ENCODE data around the gene IKZF2. TPM values are rescaled to one million over a fixed set of nuclear protein-coding genes. Genes with fewer than 3 reads are reported as not detected.
A peak's percentile ranks its signal among the peaks of the same experiment; 100 is the strongest.

The IKZF2 gene
- polyA plus RNA-seq, 1 donor (not counting 4 experiments of a cell fraction or from before 2014, with no cell fraction given): 8.2 TPM

DNA sequence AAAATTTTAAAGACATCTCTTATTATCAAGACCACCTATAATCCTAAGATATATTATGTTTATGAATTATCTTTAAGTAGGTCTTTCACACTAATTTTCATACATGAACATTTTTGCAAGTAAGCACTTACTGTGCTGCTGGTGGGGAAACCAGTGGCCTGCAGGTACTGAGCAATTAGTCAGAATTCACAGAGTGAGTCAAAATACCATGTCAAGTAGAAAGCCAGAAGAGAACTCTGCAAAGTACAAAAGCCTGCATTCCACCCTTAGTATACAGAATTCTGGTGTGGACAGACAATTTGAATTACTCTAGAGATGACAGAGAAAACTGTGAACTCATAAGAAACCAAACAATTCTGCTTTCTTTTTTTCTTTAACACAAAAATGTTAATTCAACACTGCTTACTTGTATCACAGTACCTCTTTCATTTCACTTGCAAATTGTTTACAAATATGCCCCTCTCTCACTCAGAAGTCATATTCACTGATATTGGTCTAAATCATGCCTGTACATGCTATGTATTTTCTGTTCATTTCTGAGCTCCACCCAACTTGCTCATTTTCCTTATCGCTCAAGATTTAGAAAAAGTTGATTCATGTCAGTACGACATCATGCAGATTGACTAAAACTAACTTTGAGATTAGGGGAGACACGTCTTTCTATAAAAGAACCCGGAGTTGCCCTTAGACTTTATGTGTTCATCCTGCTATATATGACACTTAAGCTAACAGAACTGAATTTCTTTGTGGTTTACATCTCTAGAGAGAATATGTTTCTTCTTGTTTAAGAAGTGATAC lies 182.9 kb downstream of the IKZF2 start:
- Histone ChIP-seq H3K27ac (ENCODE audit: control insufficient read depth, insufficient read depth, low read length) (peak overlapping the region; percentile 84), H4K20me1 (ENCODE audit: control insufficient read depth, extremely low read depth, insufficient read depth, low read length) (no peaks in the 10 kb centered on the region), H3K4me1 (ENCODE audit: control insufficient read depth, extremely low read depth, insufficient read depth, low read length) (peaks cover 34% of the 10 kb centered on the region), H2AFZ (ENCODE audit: control insufficient read depth, low read length) (peak overlapping the region; percentile 14), H3K36me3 (ENCODE audit: control insufficient read depth in 2 of 2, extremely low read depth in 1 of 2, insufficient read depth in 2 of 2, low read length in 2 of 2) (no peaks in the 10 kb centered on the region), H3K79me2 (ENCODE audit: control insufficient read depth, insufficient read depth, low read length) (no peaks in the 10 kb centered on the region), H3K9me1 (ENCODE audit: control insufficient read depth, extremely low read depth, insufficient read depth, low read length) (no peaks in the 10 kb centered on the region), H3K4me2 (ENCODE audit: control insufficient read depth, extremely low read depth, insufficient read depth, low read depth, low read length) (peak overlapping the region; percentile 81), H3K27me3 (ENCODE audit: control insufficient read depth, extremely low read depth, insufficient read depth, low read length) (no peaks in the 10 kb centered on the region), H3K9ac (ENCODE audit: control insufficient read depth, extremely low read depth, insufficient read depth, low read length) (peak overlapping the region; percentile 69), H3K9me3 (ENCODE audit: control insufficient read depth, low read depth, low read length) (no peaks in the 10 kb centered on the region), H3K4me3 (ENCODE audit: control insufficient read depth in 2 of 3, extremely low read depth in 1 of 3, insufficient read depth in 2 of 3, low read depth in 1 of 3, low read length in 3 of 3) (peak overlapping the region in 2 of 3 experiments; percentile 21 to 41)
- peak; percentile 85 for FAIRE-seq
- no peak for TF ChIP-seq CTCF (optimal IDR thresholded peaks at IDR 0.05 in 1 of 3, IDR thresholded peaks at IDR 0.05 in 1 of 3, conservative IDR thresholded peaks at IDR 0.05 in 1 of 3; ENCODE audit: extremely low read depth in 1 of 3, insufficient read depth in 2 of 3, low read length in 3 of 3)
- DNase-seq (ENCODE audit: low read depth, low spot score): no peak
- dilution Hi-C loops (cut with MboI; ENCODE audit: extremely low pct_ligation_motif_present, low sequenced_read_pairs): no loop called here

GRCh38 chr2:212966884-212967283 lies 184.5 kb downstream of the IKZF2 start:
- no peak for FAIRE-seq
- Histone ChIP-seq H3K27ac (ENCODE audit: control insufficient read depth, insufficient read depth, low read length) (no peak overlapping the region), H3K9ac (ENCODE audit: control insufficient read depth, extremely low read depth, insufficient read depth, low read length) (no peak overlapping the region), H2AFZ (ENCODE audit: control insufficient read depth, low read length) (no peak overlapping the region), H3K9me3 (ENCODE audit: control insufficient read depth, low read depth, low read length) (no peaks in the 10 kb centered on the region), H3K79me2 (ENCODE audit: control insufficient read depth, insufficient read depth, low read length) (no peaks in the 10 kb centered on the region), H3K27me3 (ENCODE audit: control insufficient read depth, extremely low read depth, insufficient read depth, low read length) (no peaks in the 10 kb centered on the region), H3K4me2 (ENCODE audit: control insufficient read depth, extremely low read depth, insufficient read depth, low read depth, low read length) (no peak overlapping the region), H3K9me1 (ENCODE audit: control insufficient read depth, extremely low read depth, insufficient read depth, low read length) (no peaks in the 10 kb centered on the region), H3K4me3 (ENCODE audit: control insufficient read depth in 2 of 3, extremely low read depth in 1 of 3, insufficient read depth in 2 of 3, low read depth in 1 of 3, low read length in 3 of 3) (no peak overlapping the region), H3K36me3 (ENCODE audit: control insufficient read depth in 2 of 2, extremely low read depth in 1 of 2, insufficient read depth in 2 of 2, low read length in 2 of 2) (no peaks in the 10 kb centered on the region), H3K4me1 (ENCODE audit: control insufficient read depth, extremely low read depth, insufficient read depth, low read length) (peaks cover 34% of the 10 kb centered on the region), H4K20me1 (ENCODE audit: control insufficient read depth, extremely low read depth, insufficient read depth, low read length) (no peaks in the 10 kb centered on the region)
- TF ChIP-seq EZH2 (IDR thresholded peaks at IDR 0.05; ENCODE audit: low read length) (no peak), CTCF (optimal IDR thresholded peaks at IDR 0.05 in 1 of 3, IDR thresholded peaks at IDR 0.05 in 1 of 3, conservative IDR thresholded peaks at IDR 0.05 in 1 of 3; ENCODE audit: extremely low read depth in 1 of 3, insufficient read depth in 2 of 3, low read length in 3 of 3) (no peak)
- dilution Hi-C loops (cut with MboI; ENCODE audit: extremely low pct_ligation_motif_present, low sequenced_read_pairs): no loop called here
- no peak for DNase-seq (ENCODE audit: low read depth, low spot score)

Data from keratinocyte (primary cell).